ENCODE measurements around the gene L3MBTL4. TPM values are rescaled to one million over a fixed set of nuclear protein-coding genes. Genes with fewer than 3 reads are reported as not detected.
"Not testable (repeated sequence)": the region's sequence is repeated elsewhere in the genome, so short reads cannot be mapped to it uniquely, and the experiment has no call there.

Gene L3MBTL4
- total and polyA plus RNA-seq, 4 donors = 0.26 to 4.2 (median 2.0) TPM

- ATAC-seq (ENCODE audit: low FRiP score); H3K4me3 ChIP-seq (ENCODE audit: low read length in 2 of 2); H3K27me3 ChIP-seq (ENCODE audit: control insufficient read depth in 1 of 2, insufficient read depth in 2 of 2, low read length in 1 of 2); H3K36me3 ChIP-seq (ENCODE audit: control insufficient read depth in 1 of 2, insufficient read depth in 2 of 2, low read length in 1 of 2); H3K27ac ChIP-seq (ENCODE audit: low read depth in 1 of 2, low read length in 2 of 2); H3K9me3 ChIP-seq (ENCODE audit: control insufficient read depth, low read length); H3K4me1 ChIP-seq (ENCODE audit: control insufficient read depth in 1 of 2, insufficient read depth in 2 of 2, low read length in 2 of 2); intact Hi-C loops (cut with DNase I); DNase-seq: not testable (repeated sequence)
- WGBS, 2 donors = 94 to 98% methylated on average over 1 of the region's 1 CpG
These were observed 278.8 kb downstream of the L3MBTL4 start for GRCh38 chr18:6135901-6136300.

GRCh38 chr18:6135029-6135428, 279.7 kb downstream of the L3MBTL4 start:
- H3K27ac ChIP-seq (ENCODE audit: low read depth in 1 of 2, low read length in 2 of 2); DNase-seq; intact Hi-C loops (cut with DNase I); H3K9me3 ChIP-seq (ENCODE audit: control insufficient read depth, low read length); H3K4me1 ChIP-seq (ENCODE audit: control insufficient read depth in 1 of 2, insufficient read depth in 2 of 2, low read length in 2 of 2); ATAC-seq (ENCODE audit: low FRiP score); H3K36me3 ChIP-seq (ENCODE audit: control insufficient read depth in 1 of 2, insufficient read depth in 2 of 2, low read length in 1 of 2); H3K4me3 ChIP-seq (ENCODE audit: low read length in 2 of 2); H3K27me3 ChIP-seq (ENCODE audit: control insufficient read depth in 1 of 2, insufficient read depth in 2 of 2, low read length in 1 of 2): not testable (repeated sequence)
- 98 to 100% methylated on average over 2 of the region's 2 CpGs for WGBS, 2 donors

GRCh38 chr18:6132751-6133368, 281.9 kb downstream of the L3MBTL4 start:
- Histone ChIP-seq H3K4me1 (ENCODE audit: control insufficient read depth in 1 of 2, insufficient read depth in 2 of 2, low read length in 2 of 2) (no peaks in the 10 kb centered on the region), H3K9me3 (ENCODE audit: control insufficient read depth, low read length) (no peaks in the 10 kb centered on the region), H3K27ac (ENCODE audit: low read depth in 1 of 2, low read length in 2 of 2) (no peak overlapping the region), H3K4me3 (ENCODE audit: low read length in 2 of 2) (no peak overlapping the region), H3K36me3 (ENCODE audit: control insufficient read depth in 1 of 2, insufficient read depth in 2 of 2, low read length in 1 of 2) (no peaks in the 10 kb centered on the region), H3K27me3 (ENCODE audit: control insufficient read depth in 1 of 2, insufficient read depth in 2 of 2, low read length in 1 of 2) (no peaks in the 10 kb centered on the region)
- intact Hi-C loops (cut with DNase I) = no loop called here
- 76 to 81% methylated on average over 10 of the region's 10 CpGs for WGBS, 2 donors
- DNase-seq (no peak), ATAC-seq (ENCODE audit: low FRiP score) (no peak)

GRCh38 chr18:6120820-6121279, 293.9 kb downstream of the L3MBTL4 start:
- H3K9me3 ChIP-seq (ENCODE audit: control insufficient read depth, low read length) = peaks cover 2% of the 10 kb centered on the region
- H3K27me3 ChIP-seq (ENCODE audit: control insufficient read depth in 1 of 2, insufficient read depth in 2 of 2, low read length in 1 of 2) = no peaks in the 10 kb centered on the region
- no peaks in the 10 kb centered on the region for H3K4me1 ChIP-seq (ENCODE audit: control insufficient read depth in 1 of 2, insufficient read depth in 2 of 2, low read length in 2 of 2)
- DNase-seq (no peak), ATAC-seq (ENCODE audit: low FRiP score) (no peak)
- no peak overlapping the region for H3K4me3 ChIP-seq (ENCODE audit: low read length in 2 of 2)
- intact Hi-C loops (cut with DNase I) = no loop called here
- 40 to 45% methylated on average over 4 of the region's 4 CpGs for WGBS, 2 donors
- no peaks in the 10 kb centered on the region for H3K36me3 ChIP-seq (ENCODE audit: control insufficient read depth in 1 of 2, insufficient read depth in 2 of 2, low read length in 1 of 2)
- no peak overlapping the region for H3K27ac ChIP-seq (ENCODE audit: low read depth in 1 of 2, low read length in 2 of 2)

- DNase-seq (no peak), ATAC-seq (ENCODE audit: low FRiP score) (no peak)
- Histone ChIP-seq H3K4me3 (ENCODE audit: low read length in 2 of 2) (no peak overlapping the region), H3K4me1 (ENCODE audit: control insufficient read depth in 1 of 2, insufficient read depth in 2 of 2, low read length in 2 of 2) (no peaks in the 10 kb centered on the region), H3K36me3 (ENCODE audit: control insufficient read depth in 1 of 2, insufficient read depth in 2 of 2, low read length in 1 of 2) (no peaks in the 10 kb centered on the region), H3K27ac (ENCODE audit: low read depth in 1 of 2, low read length in 2 of 2) (no peak overlapping the region), H3K27me3 (ENCODE audit: control insufficient read depth in 1 of 2, insufficient read depth in 2 of 2, low read length in 1 of 2) (no peaks in the 10 kb centered on the region), H3K9me3 (ENCODE audit: control insufficient read depth, low read length) (peaks cover 2% of the 10 kb centered on the region)
- intact Hi-C loops (cut with DNase I) = no loop called here
- 67 to 90% methylated on average over 1 of the region's 1 CpG for WGBS, 2 donors
These were observed 294.9 kb downstream of the L3MBTL4 start for GRCh38 chr18:6119761-6120160.

- H3K27ac ChIP-seq (ENCODE audit: low read depth in 1 of 2, low read length in 2 of 2) = no peak overlapping the region
- no peaks in the 10 kb centered on the region for H3K36me3 ChIP-seq (ENCODE audit: control insufficient read depth in 1 of 2, insufficient read depth in 2 of 2, low read length in 1 of 2)
- no peaks in the 10 kb centered on the region for H3K4me1 ChIP-seq (ENCODE audit: control insufficient read depth in 1 of 2, insufficient read depth in 2 of 2, low read length in 2 of 2)
- no peaks in the 10 kb centered on the region for H3K9me3 ChIP-seq (ENCODE audit: control insufficient read depth, low read length)
- intact Hi-C loops (cut with DNase I) = no loop called here
- DNase-seq (no peak), ATAC-seq (ENCODE audit: low FRiP score) (no peak)
- H3K4me3 ChIP-seq (ENCODE audit: low read length in 2 of 2) = no peak overlapping the region
- no peaks in the 10 kb centered on the region for H3K27me3 ChIP-seq (ENCODE audit: control insufficient read depth in 1 of 2, insufficient read depth in 2 of 2, low read length in 1 of 2)
- WGBS, 2 donors = 55 to 58% methylated on average over 2 of the region's 2 CpGs
These were observed 296.6 kb downstream of the L3MBTL4 start for GRCh38 chr18:6118080-6118479.

GRCh38 chr18:6115710-6116109, 299.0 kb downstream of the L3MBTL4 start:
- DNase-seq (no peak), ATAC-seq (ENCODE audit: low FRiP score) (no peak)
- H3K4me1 ChIP-seq (ENCODE audit: control insufficient read depth in 1 of 2, insufficient read depth in 2 of 2, low read length in 2 of 2) = no peaks in the 10 kb centered on the region
- no peaks in the 10 kb centered on the region for H3K9me3 ChIP-seq (ENCODE audit: control insufficient read depth, low read length)
- WGBS, 2 donors = 86 to 90% methylated on average over 4 of the region's 4 CpGs
- no peaks in the 10 kb centered on the region for H3K27me3 ChIP-seq (ENCODE audit: control insufficient read depth in 1 of 2, insufficient read depth in 2 of 2, low read length in 1 of 2)
- H3K4me3 ChIP-seq (ENCODE audit: low read length in 2 of 2) = no peak overlapping the region
- intact Hi-C loops (cut with DNase I) = no loop called here
- H3K27ac ChIP-seq (ENCODE audit: low read depth in 1 of 2, low read length in 2 of 2) = no peak overlapping the region
- no peaks in the 10 kb centered on the region for H3K36me3 ChIP-seq (ENCODE audit: control insufficient read depth in 1 of 2, insufficient read depth in 2 of 2, low read length in 1 of 2)

GRCh38 chr18:6113650-6114049, 301.1 kb downstream of the L3MBTL4 start:
- Histone ChIP-seq H3K4me3 (ENCODE audit: low read length in 2 of 2) (no peak overlapping the region), H3K36me3 (ENCODE audit: control insufficient read depth in 1 of 2, insufficient read depth in 2 of 2, low read length in 1 of 2) (no peaks in the 10 kb centered on the region), H3K27me3 (ENCODE audit: control insufficient read depth in 1 of 2, insufficient read depth in 2 of 2, low read length in 1 of 2) (no peaks in the 10 kb centered on the region), H3K4me1 (ENCODE audit: control insufficient read depth in 1 of 2, insufficient read depth in 2 of 2, low read length in 2 of 2) (no peaks in the 10 kb centered on the region), H3K27ac (ENCODE audit: low read depth in 1 of 2, low read length in 2 of 2) (no peak overlapping the region), H3K9me3 (ENCODE audit: control insufficient read depth, low read length) (no peaks in the 10 kb centered on the region)
- ATAC-seq (ENCODE audit: low FRiP score) = no peak
- no peak for DNase-seq
- intact Hi-C loops (cut with DNase I) = no loop called here
- 77 to 86% methylated on average over 2 of the region's 2 CpGs for WGBS, 2 donors

- H3K4me3 ChIP-seq (ENCODE audit: low read length in 2 of 2) = no peak overlapping the region
- 79 to 81% methylated on average over 3 of the region's 3 CpGs for WGBS, 2 donors
- no peaks in the 10 kb centered on the region for H3K4me1 ChIP-seq (ENCODE audit: control insufficient read depth in 1 of 2, insufficient read depth in 2 of 2, low read length in 2 of 2)
- intact Hi-C loops (cut with DNase I) = no loop called here
- H3K27me3 ChIP-seq (ENCODE audit: control insufficient read depth in 1 of 2, insufficient read depth in 2 of 2, low read length in 1 of 2) = no peaks in the 10 kb centered on the region
- DNase-seq (no peak), ATAC-seq (ENCODE audit: low FRiP score) (no peak)
- no peaks in the 10 kb centered on the region for H3K36me3 ChIP-seq (ENCODE audit: control insufficient read depth in 1 of 2, insufficient read depth in 2 of 2, low read length in 1 of 2)
- no peaks in the 10 kb centered on the region for H3K9me3 ChIP-seq (ENCODE audit: control insufficient read depth, low read length)
- H3K27ac ChIP-seq (ENCODE audit: low read depth in 1 of 2, low read length in 2 of 2) = no peak overlapping the region
These were observed 303.0 kb downstream of the L3MBTL4 start for GRCh38 chr18:6111726-6112125.
